ENCODE measurements around the gene PRKAA1. TPM values are rescaled to one million over a fixed set of nuclear protein-coding genes. Genes with fewer than 3 reads are reported as not detected.
"Not testable (repeated sequence)": the region's sequence is repeated elsewhere in the genome, so short reads cannot be mapped to it uniquely, and the experiment has no call there.

Gene PRKAA1
- total and polyA plus RNA-seq, 2 of the 4 experiments (the other 2 are of a cell fraction): 47.7 to 94.1 TPM

- peak overlapping the region; percentile 32 for H2BK5ac ChIP-seq (ENCODE audit: low read depth, low read length, poor library complexity, severe bottlenecking)
- no CpG with 5 or more reads among the region's 2 CpGs for WGBS, 2 experiments (ENCODE audit: extremely low coverage in 2 of 2, insufficient read length in 1 of 2)
- peak overlapping the region; percentile 88; the same call in 1 of the 2 replicates for H2BK20ac ChIP-seq (ENCODE audit: low read depth, low read length)
- peak overlapping the region; percentile 92 for H3K14ac ChIP-seq (replicated peaks; ENCODE audit: low read depth, low read length)
- intact Hi-C loops (cut with micrococcal nuclease) (no loop called here), in situ Hi-C loops (cut with MboI; ENCODE audit: low sequenced_read_pairs) (loop anchor here (10.0 kb wide), 1 partner anchor 1149 kb away; no protein-coding TSS in a partner anchor), dilution Hi-C loops (cut with HindIII; ENCODE audit: low sequenced_read_pairs, unreplicated experiment) (no loop called here)
- H3K56ac ChIP-seq (ENCODE audit: extremely low read depth, insufficient read depth, low read length): no peak overlapping the region
- H2AK9ac ChIP-seq (replicated peaks; ENCODE audit: low read depth, low read length, poor library complexity): no peak overlapping the region
- no peaks in the 10 kb centered on the region for H3K9me3 ChIP-seq (ENCODE audit: control insufficient read depth, insufficient read depth, low read length)
- ATAC-seq (ENCODE audit: low read depth) (no peak), DNase-seq (no peak)
- H2AK5ac ChIP-seq (ENCODE audit: low read depth, low read length): peak overlapping the region; percentile 63
- peaks cover 13 to 37% of the 10 kb centered on the region in 2 experiments for H3K79me1 ChIP-seq (ENCODE audit: low read depth in 1 of 2, low read length in 2 of 2)
- TF ChIP-seq FOS (IDR thresholded peaks at IDR 0.05; ENCODE audit: low read depth, low read length) (no peak), CTCF (conservative IDR thresholded peaks at IDR 0.05; ENCODE audit: low read depth, low read length) (no peak), USF2 (IDR thresholded peaks at IDR 0.05; ENCODE audit: low read depth, low read length) (no peak), RAD21 (IDR thresholded peaks at IDR 0.05; ENCODE audit: low read length) (no peak)
- peak overlapping the region; percentile 76; the same call in 1 of the 3 replicates for H2BK15ac ChIP-seq (ENCODE audit: low read depth, low read length)
- CTCF ChIA-PET: interaction anchor here (1.8 kb wide), 1 partner anchor 8 kb away, joined by 4 read pairs; no protein-coding TSS in a partner anchor
- no peaks in the 10 kb centered on the region for H3K36me3 ChIP-seq (ENCODE audit: control insufficient read depth, insufficient read depth, low read length)
- no peak overlapping the region for H3K4me2 ChIP-seq (ENCODE audit: low read depth, low read length)
- no peaks in the 10 kb centered on the region for H4K20me1 ChIP-seq (ENCODE audit: insufficient read depth, low read length)
- peak overlapping the region; percentile 71; the same call in 1 of the 2 replicates for H3K23ac ChIP-seq (ENCODE audit: low read depth, low read length)
- H3K4ac ChIP-seq (ENCODE audit: low read depth, low read length): peak overlapping the region; percentile 28; the same call in 1 of the 2 replicates
- no peak overlapping the region for H2AFZ ChIP-seq (replicated peaks; ENCODE audit: low read length, poor library complexity)
- peak overlapping the region in 1 of 2 experiments; percentile 74; a peak in 1 of 4 replicates for H4K8ac ChIP-seq (ENCODE audit: low read depth in 2 of 2, low read length in 2 of 2)
- peak overlapping the region; percentile 81; the same call in 1 of the 2 replicates for H2BK120ac ChIP-seq (ENCODE audit: low read depth, low read length)
- peak overlapping the region; percentile 30 for H4K91ac ChIP-seq (ENCODE audit: insufficient read depth, low read depth, low read length)
- BruUV-seq (replicated peaks): no TSS peak
- H3K4me1 ChIP-seq (ENCODE audit: control insufficient read depth, insufficient read depth, low read length): peaks cover 14% of the 10 kb centered on the region
- no peaks in the 10 kb centered on the region for H3K27me3 ChIP-seq (ENCODE audit: control insufficient read depth, insufficient read depth, low read length)
- no peak overlapping the region for H4K5ac ChIP-seq (ENCODE audit: low read depth, low read length)
- POLR2A ChIA-PET (ENCODE audit: unreplicated experiment): no interaction called here
- peaks cover 14% of the 10 kb centered on the region for H3K9me1 ChIP-seq (ENCODE audit: insufficient read depth, low read length)
- H3K9ac ChIP-seq (ENCODE audit: low read depth, low read length): no peak overlapping the region
- H3K18ac ChIP-seq (ENCODE audit: low read depth, low read length): no peak overlapping the region; the same call in 1 of the 2 replicates
- H3K4me3 ChIP-seq (ENCODE audit: insufficient read depth, low read depth, low read length): no peak overlapping the region
- no peak overlapping the region for H3K27ac ChIP-seq (ENCODE audit: insufficient read depth, low read length)
These were observed 64.7 kb downstream of the PRKAA1 start for GRCh38 chr5:40733434-40733833.

GRCh38 chr5:40722497-40722911 is 75.7 kb downstream of the PRKAA1 start:
- DNase-seq; H3K9me3 ChIP-seq (ENCODE audit: control insufficient read depth, insufficient read depth, low read length); H3K18ac ChIP-seq (ENCODE audit: low read depth, low read length); intact Hi-C loops (cut with micrococcal nuclease); H3K4ac ChIP-seq (ENCODE audit: low read depth, low read length); H2AFZ ChIP-seq (replicated peaks; ENCODE audit: low read length, poor library complexity); H3K36me3 ChIP-seq (ENCODE audit: control insufficient read depth, insufficient read depth, low read length); H3K4me1 ChIP-seq (ENCODE audit: control insufficient read depth, insufficient read depth, low read length); H3K56ac ChIP-seq (ENCODE audit: extremely low read depth, insufficient read depth, low read length); H3K27ac ChIP-seq (ENCODE audit: insufficient read depth, low read length); H2BK5ac ChIP-seq (ENCODE audit: low read depth, low read length, poor library complexity, severe bottlenecking); in situ Hi-C loops (cut with MboI; ENCODE audit: low sequenced_read_pairs); H3K4me3 ChIP-seq (ENCODE audit: insufficient read depth, low read depth, low read length); H2BK20ac ChIP-seq (ENCODE audit: low read depth, low read length); dilution Hi-C loops (cut with HindIII; ENCODE audit: low sequenced_read_pairs, unreplicated experiment); H3K9me1 ChIP-seq (ENCODE audit: insufficient read depth, low read length); ATAC-seq (ENCODE audit: low read depth); POLR2A ChIA-PET (ENCODE audit: unreplicated experiment); H3K9ac ChIP-seq (ENCODE audit: low read depth, low read length); H2AK9ac ChIP-seq (replicated peaks; ENCODE audit: low read depth, low read length, poor library complexity); CTCF ChIA-PET; H4K20me1 ChIP-seq (ENCODE audit: insufficient read depth, low read length); H2BK15ac ChIP-seq (ENCODE audit: low read depth, low read length); H3K23ac ChIP-seq (ENCODE audit: low read depth, low read length); H3K27me3 ChIP-seq (ENCODE audit: control insufficient read depth, insufficient read depth, low read length); H3K4me2 ChIP-seq (ENCODE audit: low read depth, low read length); H2AK5ac ChIP-seq (ENCODE audit: low read depth, low read length); H4K8ac ChIP-seq (ENCODE audit: low read depth in 2 of 2, low read length in 2 of 2); H2BK120ac ChIP-seq (ENCODE audit: low read depth, low read length); H4K91ac ChIP-seq (ENCODE audit: insufficient read depth, low read depth, low read length); H3K14ac ChIP-seq (replicated peaks; ENCODE audit: low read depth, low read length); BruUV-seq (replicated peaks); H3K79me1 ChIP-seq (ENCODE audit: low read depth in 1 of 2, low read length in 2 of 2); H4K5ac ChIP-seq (ENCODE audit: low read depth, low read length): not testable (repeated sequence)
- WGBS, 2 experiments (ENCODE audit: extremely low coverage in 2 of 2, insufficient read length in 1 of 2): 98% methylated on average over 16 of the region's 37 CpGs; no CpG with 5 or more reads in 1 of the 2 experiments
